Adrenal gland (tissue), 5 donors: ENCODE measurements around the gene ADORA1.

Experiments used
- CTCF ChIP-seq, 6 experiments: fragments of 450-650 bp in 4 of 6; fragments of 200-600 bp in 2 of 6; sonication (generic) in 1 of 6; IDR thresholded peaks; 1 replicate in 5 of 6; 2 replicates in 1 of 6; pipeline versions ENCODE4 v1.5.1 to v1.8.0; 2016 to 2021; ENCODE audit warnings: antibody characterized with exemption in 6 of 6, mild to moderate bottlenecking in 2 of 6, moderate library complexity in 1 of 6
- POLR2A ChIP-seq, 2 donors: fragments of 450-650 bp; IDR thresholded peaks; one replicate each; pipeline ENCODE4 v1.6.1; 2017; ENCODE audit warnings: antibody characterized with exemption in 2 of 2, mild to moderate bottlenecking in 2 of 2, moderate library complexity in 1 of 2
- donor health status: DM: no; HTN: no; CAD: no.

- TF ChIP-seq CTCF (IDR thresholded peaks at IDR 0.05) (no peak), POLR2A (IDR thresholded peaks at IDR 0.05) (no peak)
These were observed 25.5 kb upstream of the ADORA1 start for GRCh38 chr1:203101813-203102634.
